K562 (cell line): ENCODE results near the gene AHCYL1. TPM values are rescaled to one million over a fixed set of nuclear protein-coding genes. Genes with fewer than 3 reads are reported as not detected.

Source experiments
- ATF6 ChIP-seq: sonication (generic); formaldehyde crosslinking; IDR thresholded peaks from 2 replicates; pipeline ENCODE4 v1.4.0; 2020; ENCODE audit warnings: mild to moderate bottlenecking, missing genetic modification reagents
- BCOR ChIP-seq: fragments of 450-650 bp; IDR thresholded peaks from 2 replicates; pipeline ENCODE4 v1.6.1; 2016
- CEBPB ChIP-seq: fragments of 450-650 bp; IDR thresholded peaks from 2 replicates; pipeline ENCODE4 v1.6.1; 2016; ENCODE audit warnings: missing genetic modification characterization, missing compliant biosample characterization
- E2F8 ChIP-seq: fragments of 450-650 bp; IDR thresholded peaks from 2 replicates; pipeline ENCODE4 v1.7.1; 2018; ENCODE audit warnings: mild to moderate bottlenecking, low read depth; ENCODE audit not compliant: partially characterized antibody
- GTF2E2 ChIP-seq: fragments of 200-800 bp; sonication (Bioruptor generic); IDR thresholded peaks from 2 replicates; pipeline ENCODE4 v1.6.1; 2016; ENCODE audit warnings: missing genetic modification characterization, missing compliant biosample characterization
- HNRNPUL1 ChIP-seq: fragments of 200-400 bp; formaldehyde crosslinking; IDR thresholded peaks from 2 replicates; pipeline ENCODE4 v1.6.1; 2017; ENCODE audit warnings: low read length
- IFI16 ChIP-seq: fragments of 250-450 bp; sonication (Bioruptor Pico); IDR thresholded peaks from 2 replicates; pipeline ENCODE4 v2.1.2; 2022; ENCODE audit warnings: mild to moderate bottlenecking, inconsistent platforms
- MAFF ChIP-seq: IDR thresholded peaks from 2 replicates; pipeline ENCODE4 v1.6.1; 2012; ENCODE audit warnings: low read length, improper control_type of control experiment
- MYC ChIP-seq, 2 experiments: fragments of 250-450 bp in 1 of 2; sonication (Bioruptor Pico) in 1 of 2; IDR thresholded peaks; 2 replicates each; pipeline versions ENCODE4 v1.5.1 to v1.6.1; 2012 to 2021; ENCODE audit warnings: low read depth in 2 of 2, borderline replicate concordance in 1 of 2, improper control_type of control experiment in 1 of 2, low read length in 1 of 2, mild to moderate bottlenecking in 1 of 2, moderate library complexity in 1 of 2
- NONO ChIP-seq, 2 experiments: fragments of 200-400 bp in 1 of 2; fragments of 450-650 bp in 1 of 2; formaldehyde crosslinking in 1 of 2; IDR thresholded peaks; 2 replicates each; pipeline ENCODE4 v1.6.1; 2017; ENCODE audit warnings: low read depth in 2 of 2, mild to moderate bottlenecking in 2 of 2, moderate library complexity in 2 of 2, low read length in 1 of 2
- PREB ChIP-seq: sonication (generic); formaldehyde crosslinking; IDR thresholded peaks from 2 replicates; pipeline ENCODE4 v1.8.1; 2023; ENCODE audit warnings: mild to moderate bottlenecking, missing genetic modification reagents
- RNF219 ChIP-seq: fragments of 250-450 bp; sonication (Bioruptor Pico); IDR thresholded peaks from 2 replicates; pipeline ENCODE4 v1.5.0; 2022; ENCODE audit warnings: mild to moderate bottlenecking
- SAFB2 ChIP-seq: fragments of 200-400 bp; formaldehyde crosslinking; IDR thresholded peaks from 2 replicates; pipeline ENCODE4 v1.6.1; 2018; ENCODE audit warnings: borderline replicate concordance, low read length, low read depth, moderate library complexity; ENCODE audit not compliant: severe bottlenecking
- ZBTB26 ChIP-seq: fragments of 450-650 bp; formaldehyde crosslinking; IDR thresholded peaks from 2 replicates; pipeline ENCODE4 v1.4.0; 2022; ENCODE audit warnings: missing genetic modification characterization
- ZNF561 ChIP-seq: fragments of 450-650 bp; formaldehyde crosslinking; conservative IDR thresholded peaks from 2 replicates; pipeline ENCODE4 v1.4.0; 2020; ENCODE audit warnings: mild to moderate bottlenecking, moderate library complexity
- ZNF766 ChIP-seq: fragments of 200-800 bp; sonication (Bioruptor generic); conservative IDR thresholded peaks from 2 replicates; pipeline ENCODE4 v1.6.1; 2016; ENCODE audit warnings: missing genetic modification characterization, missing compliant biosample characterization
- polyA plus RNA-seq, 8 experiments: library from polyadenylated mRNA; depleted of rRNA in 4 of 8; stranded (reverse) in 5 of 8; unstranded in 3 of 8; fragments of >200 nt; fragmentation: Nextera tagmentation in 2 of 8; fragmentation: Illumina TruSeq in 1 of 8; extraction: Ambion mirVana in 2 of 8; extraction: Trizol in 1 of 8; gene quantifications; 2 replicates each; pipeline versions ENCODE4 v1.2.1 to v1.2.3, GENCODE V29; 2011 to 2014; ENCODE audit warnings: inconsistent platforms in 1 of 8, missing spikeins in 1 of 8
- total RNA-seq, 7 experiments: library from RNA; depleted of rRNA in 6 of 7; stranded (reverse); fragments of >200 nt in 6 of 7; fragmentation: Illumina TruSeq in 2 of 7; extraction: Trizol in 2 of 7; gene quantifications; 2 replicates each; pipeline versions ENCODE4 v1.2.1 to v1.2.3, GENCODE V29; 2011 to 2021; ENCODE audit warnings: low replicate concordance in 1 of 7

Gene AHCYL1
- total and polyA plus RNA-seq, 9 of the 15 experiments (the other 6 are each of a cell fraction or from before 2014, with no cell fraction given), result 27.3 to 118 (median 44.5) TPM

GRCh38 chr1:109983380-109984189, 980 bp upstream of the AHCYL1 start (continued):
- no peak for TF ChIP-seq E2F8
- TF ChIP-seq ZNF561 (CRISPR knock-in tag), result no peak
- TF ChIP-seq ZBTB26 (CRISPR knock-in tag), result no peak
- peak; percentile 58; the same call in 1 of the 2 replicates for TF ChIP-seq GTF2E2
- TF ChIP-seq MAFF, result no peak
- TF ChIP-seq IFI16 (CRISPR knock-in tag), result no peak
- no peak for TF ChIP-seq SAFB2
- TF ChIP-seq NONO (IDR thresholded peaks at IDR 0.05; ENCODE audit: low read depth in 2 of 2, low read length in 1 of 2), result no peak
- no peak for TF ChIP-seq BCOR
- no peak for TF ChIP-seq HNRNPUL1
- TF ChIP-seq MYC (IDR thresholded peaks at IDR 0.05; ENCODE audit: low read depth, low read length), result no peak
- TF ChIP-seq MYC (CRISPR knock-in tag; IDR thresholded peaks at IDR 0.05; ENCODE audit: borderline replicate concordance, low read depth), result no peak
- 0 out of 2 replicates have a peak, but pooled peaks have one; percentile 21 for TF ChIP-seq ATF6
- no peak for TF ChIP-seq RNF219 (CRISPR knock-in tag)
- no peak for TF ChIP-seq ZNF766 (CRISPR knock-in tag)
- TF ChIP-seq PREB (CRISPR knock-in tag), result no peak
- 0 out of 2 replicates have a peak, but pooled peaks have one; percentile 22 for TF ChIP-seq CEBPB (tag)
